Brain microvascular endothelial cell (primary cell): ENCODE data around the gene EVX2.

Experiments
- DNase-seq: peaks from one replicate; pipeline ENCODE4 v3.0.0-alpha.2; 2020
- H3K27ac ChIP-seq: fragments of 250-450 bp; sonication (Bioruptor Pico); 2 replicates; pipeline ENCODE4 v1.5.1; 2020; ENCODE audit warnings: mild to moderate bottlenecking, moderate library complexity
- H3K27me3 ChIP-seq: fragments of 250-450 bp; sonication (Bioruptor Pico); replicated peaks from 2 replicates; pipeline ENCODE4 v1.5.1; 2020; ENCODE audit warnings: mild to moderate bottlenecking
- H3K36me3 ChIP-seq: fragments of 250-450 bp; sonication (Bioruptor Pico); replicated peaks from 2 replicates; pipeline ENCODE4 v1.5.1; 2020; ENCODE audit warnings: mild to moderate bottlenecking
- H3K4me3 ChIP-seq: 2 replicates; pipeline ENCODE4 v1.5.1; 2011; ENCODE audit warnings: low read depth, mild to moderate bottlenecking, control low read depth, low read length, moderate library complexity
- in situ Hi-C: cut with HindIII; loops from 2 replicates; pipeline ENCODE4 v1.10.0; 2017; ENCODE audit warnings: low sequenced_read_pairs, low pct_ligation_motif_present
- TF ChIP-seq, protein P1 (sequence below): IDR thresholded peaks from 2 replicates; pipeline ENCODE4 v1.5.1; 2011; ENCODE audit warnings: low read depth, mild to moderate bottlenecking, moderate library complexity, low read length, control low read depth, inconsistent platforms; ENCODE audit errors: missing control alignments

The EVX2 gene

DNA sequence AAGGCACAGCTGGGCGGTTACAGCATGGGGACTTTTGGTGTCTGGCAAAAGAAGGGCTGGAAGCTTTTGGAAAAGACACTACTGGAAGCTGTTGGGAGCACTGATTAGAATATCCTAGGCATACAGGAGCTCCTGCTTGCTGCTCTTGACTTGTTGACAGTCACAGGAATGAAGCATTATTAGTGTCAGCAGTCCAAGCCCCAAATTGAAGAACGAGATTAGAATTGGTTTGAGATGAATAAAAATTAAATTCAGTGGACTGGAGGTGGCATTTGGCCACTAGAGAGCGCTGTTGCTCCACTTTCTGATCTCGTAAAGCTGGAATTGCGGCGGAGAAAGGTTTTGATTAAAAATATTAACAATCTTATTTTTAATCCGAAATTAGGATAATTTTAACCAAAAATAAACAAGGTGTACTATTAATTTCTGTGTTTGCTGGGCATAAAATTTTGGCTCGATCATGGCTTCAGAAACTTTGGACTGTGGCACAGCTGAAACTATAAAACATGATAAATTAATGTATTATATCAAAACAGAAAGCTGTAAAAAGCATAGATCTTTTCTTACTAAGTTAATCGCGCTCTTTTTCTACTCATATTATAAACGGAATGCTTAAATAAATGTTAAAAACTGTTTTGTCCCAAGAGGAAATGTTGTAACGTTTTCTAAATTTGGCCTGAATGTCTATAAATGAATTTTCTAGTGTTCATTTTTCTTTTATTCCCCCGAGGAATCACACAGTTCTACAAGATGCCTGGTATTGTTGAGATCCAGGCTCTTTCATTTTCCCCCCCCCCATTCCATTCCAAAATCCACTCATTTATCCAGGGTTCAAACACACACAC, 43.4 kb upstream of the EVX2 start:
- Histone ChIP-seq H3K27ac (no peak overlapping the region), H3K4me3 (no peak overlapping the region), H3K27me3 (peaks cover 92% of the 10 kb centered on the region), H3K36me3 (no peaks in the 10 kb centered on the region)
- DNase-seq: peak; percentile 48
- in situ Hi-C loops: loop anchor here (25.0 kb wide), 1 partner anchor 510 kb away; no protein-coding TSS in a partner anchor
- TF ChIP-seq, protein P1, sequence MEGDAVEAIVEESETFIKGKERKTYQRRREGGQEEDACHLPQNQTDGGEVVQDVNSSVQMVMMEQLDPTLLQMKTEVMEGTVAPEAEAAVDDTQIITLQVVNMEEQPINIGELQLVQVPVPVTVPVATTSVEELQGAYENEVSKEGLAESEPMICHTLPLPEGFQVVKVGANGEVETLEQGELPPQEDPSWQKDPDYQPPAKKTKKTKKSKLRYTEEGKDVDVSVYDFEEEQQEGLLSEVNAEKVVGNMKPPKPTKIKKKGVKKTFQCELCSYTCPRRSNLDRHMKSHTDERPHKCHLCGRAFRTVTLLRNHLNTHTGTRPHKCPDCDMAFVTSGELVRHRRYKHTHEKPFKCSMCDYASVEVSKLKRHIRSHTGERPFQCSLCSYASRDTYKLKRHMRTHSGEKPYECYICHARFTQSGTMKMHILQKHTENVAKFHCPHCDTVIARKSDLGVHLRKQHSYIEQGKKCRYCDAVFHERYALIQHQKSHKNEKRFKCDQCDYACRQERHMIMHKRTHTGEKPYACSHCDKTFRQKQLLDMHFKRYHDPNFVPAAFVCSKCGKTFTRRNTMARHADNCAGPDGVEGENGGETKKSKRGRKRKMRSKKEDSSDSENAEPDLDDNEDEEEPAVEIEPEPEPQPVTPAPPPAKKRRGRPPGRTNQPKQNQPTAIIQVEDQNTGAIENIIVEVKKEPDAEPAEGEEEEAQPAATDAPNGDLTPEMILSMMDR: peak; percentile 81

DNA sequence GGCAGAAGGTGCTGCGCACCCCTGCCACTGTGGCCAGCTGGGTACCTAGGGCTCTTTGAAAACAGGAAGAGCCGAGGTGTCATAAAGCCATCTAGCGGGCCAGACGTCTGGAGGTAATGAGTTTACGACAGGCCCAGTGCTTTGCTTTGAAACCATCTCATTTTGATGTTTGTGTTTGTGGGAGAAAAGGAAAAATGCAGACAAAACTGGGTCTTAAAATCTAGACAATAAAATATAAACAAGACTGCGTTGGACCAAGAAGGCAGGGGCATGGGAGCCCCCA, 42.0 kb upstream of the EVX2 start:
- Histone ChIP-seq H3K27me3 (peaks cover 92% of the 10 kb centered on the region), H3K36me3 (no peaks in the 10 kb centered on the region), H3K4me3 (no peak overlapping the region), H3K27ac (no peak overlapping the region)
- no peak for DNase-seq
- TF ChIP-seq, protein P1: no peak
- in situ Hi-C loops: loop anchor here (25.0 kb wide), 1 partner anchor 512 kb away; no protein-coding TSS in a partner anchor

DNA sequence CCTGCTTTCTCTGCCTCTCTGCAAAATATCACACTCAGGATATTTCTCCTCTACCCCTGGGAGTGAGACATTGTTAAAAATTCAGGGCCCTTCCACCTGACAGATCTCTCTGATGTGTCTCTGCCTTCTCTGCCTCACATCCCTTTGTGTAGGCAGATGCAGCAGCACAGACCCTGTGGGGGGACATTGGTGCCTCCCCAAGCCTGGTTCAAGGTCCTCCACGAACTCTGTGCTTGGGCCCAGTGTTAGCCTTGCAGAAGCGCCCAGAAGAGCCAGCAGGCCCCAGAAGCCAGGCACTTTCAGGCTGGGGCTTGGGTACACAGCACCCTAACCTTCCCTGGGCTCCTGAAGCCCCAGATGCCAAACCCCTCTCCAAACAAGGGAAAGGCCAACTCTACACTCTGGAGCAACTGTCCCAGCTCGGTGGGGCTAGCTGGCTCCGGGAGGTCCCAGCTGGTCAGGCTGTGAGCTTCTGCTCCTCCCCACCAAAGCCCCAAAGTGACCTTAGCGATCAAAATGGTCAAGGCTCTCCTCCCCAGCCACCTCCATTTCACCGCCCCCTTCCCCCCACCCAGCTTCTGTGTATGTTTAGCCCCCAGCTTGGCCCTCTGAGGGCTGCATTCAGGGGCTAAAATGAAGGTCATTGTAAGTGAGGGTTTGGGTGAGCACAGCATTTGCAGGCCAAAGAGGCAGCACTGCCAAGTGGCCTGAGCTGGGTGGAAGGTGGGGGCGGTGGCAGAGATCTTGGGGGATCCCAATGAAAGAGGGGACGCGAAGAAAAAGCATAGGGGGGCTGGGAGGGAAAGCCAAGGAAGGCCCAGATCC, 41.4 kb upstream of the EVX2 start:
- no peak overlapping the region for H3K4me3 ChIP-seq
- TF ChIP-seq, protein P1: no peak
- no peak overlapping the region for H3K27ac ChIP-seq
- in situ Hi-C loops: loop anchor here (25.0 kb wide), 1 partner anchor 512 kb away; no protein-coding TSS in a partner anchor
- H3K27me3 ChIP-seq: peaks cover 92% of the 10 kb centered on the region
- no peak for DNase-seq
- H3K36me3 ChIP-seq: no peaks in the 10 kb centered on the region

DNA sequence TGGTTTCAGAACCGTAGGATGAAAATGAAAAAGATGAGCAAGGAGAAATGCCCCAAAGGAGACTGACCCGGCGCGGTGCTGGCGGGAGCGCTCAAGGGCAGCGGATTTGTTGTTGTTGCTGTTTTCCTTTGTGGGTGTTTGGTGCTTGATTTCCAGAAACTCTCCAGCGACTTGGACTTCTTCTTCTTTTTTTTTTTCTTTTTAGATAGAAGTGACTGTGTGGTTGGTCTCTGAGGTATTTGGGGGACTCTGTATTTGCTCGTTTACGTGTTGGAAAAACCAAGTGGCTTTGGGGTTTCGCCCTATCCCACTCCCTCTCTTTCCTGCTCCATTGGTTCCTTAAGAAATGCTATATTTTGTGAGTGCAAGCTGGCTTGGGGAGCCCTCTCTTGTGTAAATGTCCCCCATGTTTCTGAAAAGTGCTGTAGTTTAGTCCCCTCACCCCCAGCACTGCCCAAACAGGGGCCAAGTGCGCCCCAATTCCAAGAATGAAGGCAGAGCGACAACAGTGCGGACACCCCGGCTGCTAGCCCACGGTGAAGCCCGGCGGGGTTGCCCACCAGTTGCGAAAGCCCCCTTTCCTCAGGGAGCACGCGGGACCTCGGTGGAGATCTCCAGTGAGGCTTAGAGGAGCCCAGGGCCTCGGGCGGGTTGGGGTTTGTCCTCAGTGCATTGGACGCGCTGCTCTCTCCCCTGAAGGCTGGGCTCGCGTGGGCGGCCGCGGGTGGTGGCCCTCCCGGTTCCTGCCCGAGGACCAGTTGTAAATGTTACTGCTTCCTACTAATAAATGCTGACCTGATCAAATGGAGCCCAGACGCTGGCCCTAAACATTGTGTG, 40.6 kb upstream of the EVX2 start:
- H3K27me3 ChIP-seq: peaks cover 94% of the 10 kb centered on the region
- no peak for DNase-seq
- no peak overlapping the region for H3K4me3 ChIP-seq
- H3K27ac ChIP-seq: no peak overlapping the region
- in situ Hi-C loops: no loop called here
- H3K36me3 ChIP-seq: no peaks in the 10 kb centered on the region
- TF ChIP-seq, protein P1: no peak

DNA sequence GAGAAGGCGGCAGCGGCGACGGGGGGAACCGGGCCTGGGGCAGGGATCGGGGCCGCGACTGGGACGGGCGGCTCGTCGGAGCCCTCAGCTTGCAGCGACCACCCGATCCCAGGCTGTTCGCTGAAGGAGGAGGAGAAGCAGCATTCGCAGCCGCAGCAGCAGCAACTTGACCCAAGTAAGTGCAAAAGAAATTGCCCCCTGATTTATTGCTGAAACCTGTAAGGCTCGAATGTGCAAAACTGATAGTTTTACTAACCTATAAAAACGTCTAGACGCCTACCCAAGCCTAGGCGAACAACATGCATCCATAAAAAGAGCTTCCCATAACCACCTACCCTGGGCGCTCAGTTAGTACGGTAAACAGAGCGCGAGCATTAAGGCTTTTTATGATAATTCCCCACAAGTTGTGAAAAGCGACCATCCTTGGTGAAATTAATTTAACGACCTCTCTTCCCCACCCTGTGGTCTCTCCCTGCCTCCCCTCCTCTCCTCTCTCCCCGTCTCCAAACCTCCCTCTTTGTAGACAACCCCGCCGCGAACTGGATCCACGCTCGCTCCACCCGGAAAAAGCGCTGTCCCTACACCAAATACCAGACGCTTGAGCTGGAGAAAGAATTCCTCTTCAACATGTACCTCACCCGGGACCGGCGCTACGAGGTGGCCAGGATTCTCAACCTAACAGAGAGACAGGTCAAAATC, 39.8 kb upstream of the EVX2 start:
- TF ChIP-seq, protein P1: no peak
- H3K4me3 ChIP-seq: no peak overlapping the region
- no peak overlapping the region for H3K27ac ChIP-seq
- H3K36me3 ChIP-seq: no peaks in the 10 kb centered on the region
- peaks cover 92% of the 10 kb centered on the region for H3K27me3 ChIP-seq
- in situ Hi-C loops: no loop called here
- DNase-seq: no peak
